GM12874 (cell line): ENCODE results near the gene ELOVL6.

Source experiments
- CTCF ChIP-seq: IDR thresholded peaks from 2 replicates; pipeline ENCODE4 v1.5.1; 2011; ENCODE audit warnings: low read depth, mild to moderate bottlenecking, control low read depth, low read length, moderate library complexity; ENCODE audit not compliant: insufficient read depth

The ELOVL6 gene

GRCh38 chr4:110025056-110025455, 173.4 kb downstream of the ELOVL6 start:
- no peak for TF ChIP-seq CTCF

- TF ChIP-seq CTCF = no peak
These were observed 176.0 kb downstream of the ELOVL6 start for GRCh38 chr4:110022457-110022856.

- no peak for TF ChIP-seq CTCF
These were observed 177.6 kb downstream of the ELOVL6 start for GRCh38 chr4:110020646-110021443.

- no peak for TF ChIP-seq CTCF
These were observed 178.3 kb downstream of the ELOVL6 start for GRCh38 chr4:110020139-110020538.

GRCh38 chr4:110019153-110019552, 179.3 kb downstream of the ELOVL6 start:
- TF ChIP-seq CTCF = no peak

GRCh38 chr4:110014233-110014632, 184.2 kb downstream of the ELOVL6 start:
- TF ChIP-seq CTCF = no peak

- no peak for TF ChIP-seq CTCF
These were observed 185.5 kb downstream of the ELOVL6 start for GRCh38 chr4:110012917-110013316.
